Thyroid gland (tissue), 4 donors: ENCODE measurements around the gene CHST12. TPM values are rescaled to one million over a fixed set of nuclear protein-coding genes. Genes with fewer than 3 reads are reported as not detected.

Source experiments
- DNase-seq, 2 donors: peaks; one replicate each; pipeline ENCODE4 v3.0.0-alpha.2; 2019
- H3K27ac ChIP-seq, 3 donors: fragments of 200-600 bp; sonication (generic); 1 replicate in 2 of 3; 2 replicates in 1 of 3; pipeline ENCODE4 v1.5.1; 2016 to 2019; ENCODE audit warnings: mild to moderate bottlenecking in 1 of 3, moderate library complexity in 1 of 3
- H3K27me3 ChIP-seq: fragments of 200-600 bp; sonication (generic); one replicate; pipeline ENCODE4 v1.5.1; 2019
- H3K36me3 ChIP-seq, 2 donors: fragments of 200-600 bp; sonication (generic); one replicate each; pipeline ENCODE4 v1.5.1; 2016 to 2019
- H3K4me1 ChIP-seq, 2 donors: fragments of 200-600 bp; sonication (generic); one replicate each; pipeline ENCODE4 v1.5.1; 2017 to 2019
- H3K4me3 ChIP-seq, 3 donors: fragments of 200-600 bp; sonication (generic); replicated peaks in 1 of 3; 1 replicate in 2 of 3; 2 replicates in 1 of 3; pipeline ENCODE4 v1.5.1; 2016; ENCODE audit warnings: mild to moderate bottlenecking in 1 of 3
- H3K9me3 ChIP-seq: fragments of 200-600 bp; sonication (generic); one replicate; pipeline ENCODE4 v1.5.1; 2017
- POLR2A ChIP-seq, 2 donors: fragments of 450-650 bp; IDR thresholded peaks; one replicate each; pipeline ENCODE4 v1.6.1; 2017; ENCODE audit warnings: antibody characterized with exemption in 2 of 2, mild to moderate bottlenecking in 2 of 2, moderate library complexity in 1 of 2
- WGBS, 2 donors: methylation state at CpG; one replicate each; pipeline ENCODE4 v1.1.5; 2017; 5-methylcytosine and 5-hydroxymethylcytosine counted together
- intact Hi-C: fragments of 100-400 bp; cut with DNase I; formaldehyde crosslinking; loops from one replicate; pipeline ENCODE4 v1.15.1; 2023
- total RNA-seq, 4 donors: library from RNA; depleted of rRNA; stranded (reverse); fragments of >200 nt; gene quantifications; one replicate each; pipeline ENCODE4 v1.2.3, GENCODE V29; 2016
- TF ChIP-seq, protein P1 (sequence below), 6 experiments: fragments of 200-600 bp in 3 of 6; fragments of 450-650 bp in 3 of 6; sonication (generic) in 3 of 6; IDR thresholded peaks; one replicate each; pipeline ENCODE4 v1.5.1; 2016 to 2019; ENCODE audit warnings: antibody characterized with exemption in 6 of 6, mild to moderate bottlenecking in 2 of 6, inconsistent platforms in 1 of 6, moderate library complexity in 1 of 6

The CHST12 gene
- total RNA-seq, 4 donors from 2014 or later: 15.3 to 24.2 (median 19.2) TPM

DNA sequence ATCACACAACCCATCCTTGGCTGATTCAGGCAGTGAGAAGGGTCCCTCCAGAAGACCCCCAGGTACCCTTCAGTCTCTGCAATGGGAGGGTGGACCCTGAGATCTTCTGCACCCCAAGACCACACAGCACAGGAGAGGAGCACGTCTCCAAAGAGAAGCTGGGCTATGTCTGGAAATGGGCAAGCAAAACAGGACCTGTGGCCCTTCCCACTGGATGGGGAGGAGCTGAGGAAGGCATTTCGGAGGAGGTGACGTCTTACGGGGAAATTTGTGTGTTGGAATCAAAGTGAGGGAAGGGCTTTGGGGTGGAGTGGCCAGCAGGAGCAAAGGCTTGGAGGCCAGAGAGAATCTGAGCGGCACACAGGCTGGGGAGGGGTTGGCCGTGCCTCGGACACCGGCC lies 56.3 kb downstream of the CHST12 start:
- Histone ChIP-seq H3K36me3 (no peaks in the 10 kb centered on the region), H3K4me3 (no peak overlapping the region), H3K4me1 (no peaks in the 10 kb centered on the region), H3K27me3 (no peaks in the 10 kb centered on the region), H3K9me3 (no peaks in the 10 kb centered on the region), H3K27ac (no peak overlapping the region)
- intact Hi-C loops: no loop called here
- no peak for DNase-seq
- whole genome bisulfite sequencing, 2 donors: 83 to 94% methylated on average over 4 to 8 of the region's 8 CpGs
- TF ChIP-seq, protein P1, sequence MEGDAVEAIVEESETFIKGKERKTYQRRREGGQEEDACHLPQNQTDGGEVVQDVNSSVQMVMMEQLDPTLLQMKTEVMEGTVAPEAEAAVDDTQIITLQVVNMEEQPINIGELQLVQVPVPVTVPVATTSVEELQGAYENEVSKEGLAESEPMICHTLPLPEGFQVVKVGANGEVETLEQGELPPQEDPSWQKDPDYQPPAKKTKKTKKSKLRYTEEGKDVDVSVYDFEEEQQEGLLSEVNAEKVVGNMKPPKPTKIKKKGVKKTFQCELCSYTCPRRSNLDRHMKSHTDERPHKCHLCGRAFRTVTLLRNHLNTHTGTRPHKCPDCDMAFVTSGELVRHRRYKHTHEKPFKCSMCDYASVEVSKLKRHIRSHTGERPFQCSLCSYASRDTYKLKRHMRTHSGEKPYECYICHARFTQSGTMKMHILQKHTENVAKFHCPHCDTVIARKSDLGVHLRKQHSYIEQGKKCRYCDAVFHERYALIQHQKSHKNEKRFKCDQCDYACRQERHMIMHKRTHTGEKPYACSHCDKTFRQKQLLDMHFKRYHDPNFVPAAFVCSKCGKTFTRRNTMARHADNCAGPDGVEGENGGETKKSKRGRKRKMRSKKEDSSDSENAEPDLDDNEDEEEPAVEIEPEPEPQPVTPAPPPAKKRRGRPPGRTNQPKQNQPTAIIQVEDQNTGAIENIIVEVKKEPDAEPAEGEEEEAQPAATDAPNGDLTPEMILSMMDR (IDR thresholded peaks at IDR 0.05): no peak
- TF ChIP-seq POLR2A (IDR thresholded peaks at IDR 0.05): no peak

DNA sequence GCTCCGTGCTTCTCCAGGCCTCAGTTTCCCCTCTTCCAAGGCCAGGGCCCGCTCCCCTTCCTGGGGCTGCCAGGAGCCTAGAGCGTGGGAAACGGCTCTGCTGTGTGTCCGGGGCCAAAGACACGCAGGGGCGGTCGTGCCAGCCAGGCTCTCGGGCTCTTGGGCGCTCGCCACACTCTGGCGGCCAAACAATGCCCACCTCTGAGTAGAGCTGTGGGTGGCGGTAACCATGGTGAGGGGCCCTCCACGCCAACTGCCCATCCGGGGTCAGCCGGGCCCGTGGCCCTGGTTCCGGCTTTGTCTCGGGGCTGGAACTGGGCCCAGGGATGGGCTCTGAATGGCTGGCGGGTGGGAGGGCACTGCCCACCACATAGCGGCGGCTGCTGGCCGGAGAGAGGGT lies 56.8 kb downstream of the CHST12 start:
- Histone ChIP-seq H3K4me3 (no peak overlapping the region), H3K27ac (no peak overlapping the region), H3K27me3 (no peaks in the 10 kb centered on the region), H3K36me3 (no peaks in the 10 kb centered on the region), H3K9me3 (no peaks in the 10 kb centered on the region), H3K4me1 (no peaks in the 10 kb centered on the region)
- WGBS, 2 donors: 86 to 90% methylated on average over 10 to 21 of the region's 23 CpGs
- intact Hi-C loops: no loop called here
- TF ChIP-seq POLR2A (IDR thresholded peaks at IDR 0.05): no peak
- TF ChIP-seq, protein P1 (IDR thresholded peaks at IDR 0.05): no peak
- DNase-seq: no peak

DNA sequence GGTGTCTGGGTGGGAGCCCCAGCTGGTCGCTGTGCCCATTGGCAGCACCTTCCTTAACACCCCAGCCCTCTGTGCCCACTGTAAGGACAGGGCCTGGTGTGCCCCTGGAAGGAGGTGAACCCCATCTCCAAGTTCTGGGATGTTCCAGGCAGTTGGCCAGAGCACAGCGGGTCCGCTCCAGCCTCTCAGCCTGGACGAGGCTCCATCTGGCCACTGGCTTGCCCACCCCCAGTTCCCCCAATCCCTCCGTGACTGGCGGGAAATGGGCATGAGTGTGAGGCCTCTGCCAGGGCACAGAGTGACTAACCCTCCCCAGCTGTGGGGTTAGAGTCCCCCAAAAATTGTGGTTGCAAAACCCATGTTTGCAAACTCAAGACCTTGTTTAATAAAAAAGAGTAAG lies 57.2 kb downstream of the CHST12 start:
- intact Hi-C loops: no loop called here
- no peak for TF ChIP-seq POLR2A (IDR thresholded peaks at IDR 0.05)
- TF ChIP-seq, protein P1 (IDR thresholded peaks at IDR 0.05): no peak
- DNase-seq: no peak
- Histone ChIP-seq H3K9me3 (no peaks in the 10 kb centered on the region), H3K4me3 (no peak overlapping the region), H3K36me3 (no peaks in the 10 kb centered on the region), H3K27ac (no peak overlapping the region), H3K4me1 (no peaks in the 10 kb centered on the region), H3K27me3 (no peaks in the 10 kb centered on the region)
- 91 to 100% methylated on average over 3 to 6 of the region's 6 CpGs for WGBS, 2 donors

DNA sequence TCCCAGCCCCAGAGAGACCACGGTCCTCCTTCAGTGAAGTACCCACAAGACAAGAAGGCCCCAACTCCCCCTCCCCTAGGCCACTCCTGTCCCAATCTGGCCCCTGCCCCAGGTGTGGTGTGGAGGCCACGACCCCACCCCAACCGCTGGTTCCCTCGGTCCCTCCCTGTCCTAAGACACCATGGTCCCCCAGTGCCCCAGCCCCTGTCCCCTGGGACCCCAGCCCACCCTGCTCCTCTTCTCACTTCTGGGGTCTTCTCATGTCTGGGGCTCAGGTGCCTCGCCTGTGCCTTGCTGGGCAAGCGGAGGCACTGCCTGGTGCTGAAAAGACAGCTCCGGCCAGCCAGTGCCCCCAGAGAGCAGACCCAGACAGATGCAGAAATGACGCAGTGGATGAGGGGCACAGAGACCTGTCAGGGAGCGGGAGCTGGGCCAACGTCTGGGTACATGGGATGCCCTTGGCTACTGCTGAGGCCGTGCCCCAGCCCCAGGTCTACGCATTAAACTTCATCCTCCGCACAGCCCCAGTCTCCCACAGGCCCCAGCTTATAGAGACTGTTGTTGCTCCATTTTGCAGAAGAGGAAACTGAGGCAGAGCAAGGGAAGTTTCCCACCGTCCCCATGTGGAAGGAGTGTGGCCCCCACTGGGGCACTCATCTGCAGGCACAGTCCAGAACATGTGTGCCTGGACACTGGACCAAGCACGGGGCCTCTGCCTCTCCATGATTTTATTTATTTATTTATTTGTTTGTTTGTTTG lies 58.0 kb downstream of the CHST12 start:
- WGBS, 2 donors: 73 to 81% methylated on average over 11 to 15 of the region's 15 CpGs
- H3K4me3 ChIP-seq: no peak overlapping the region
- TF ChIP-seq, protein P1 (IDR thresholded peaks at IDR 0.05): no peak
- no peak for TF ChIP-seq POLR2A (IDR thresholded peaks at IDR 0.05)

DNA sequence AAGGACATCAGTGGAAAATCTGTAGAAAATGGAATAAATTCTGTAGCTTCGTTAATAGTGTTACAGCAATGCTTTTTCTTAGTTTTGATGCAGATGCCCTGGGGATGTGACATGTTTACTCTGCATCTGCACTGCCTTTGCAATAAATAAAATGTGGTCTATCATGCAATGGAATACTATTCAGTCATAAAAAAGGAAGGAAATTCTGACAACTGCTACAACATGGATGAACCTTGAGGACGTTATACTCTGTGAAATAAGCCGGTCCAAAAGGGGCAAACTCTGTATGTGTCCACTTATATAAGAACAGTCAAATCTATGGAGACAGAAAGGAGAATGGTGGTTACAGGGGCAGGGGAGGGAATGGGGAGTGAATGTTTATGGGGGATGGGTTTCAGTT lies 59.3 kb downstream of the CHST12 start:
- WGBS, 2 donors: 84 to 92% methylated on average over 3 of the region's 3 CpGs
- TF ChIP-seq, protein P1 (IDR thresholded peaks at IDR 0.05): no peak
- no peak for TF ChIP-seq POLR2A (IDR thresholded peaks at IDR 0.05)
- Histone ChIP-seq H3K4me1 (no peaks in the 10 kb centered on the region), H3K27me3 (no peaks in the 10 kb centered on the region), H3K4me3 (no peak overlapping the region), H3K36me3 (no peaks in the 10 kb centered on the region), H3K27ac (no peak overlapping the region), H3K9me3 (no peaks in the 10 kb centered on the region)
- intact Hi-C loops: no loop called here
- DNase-seq: no peak

More for the DNA sequence above, 58.0 kb downstream of the CHST12 start:
- no peak overlapping the region for H3K27ac ChIP-seq
- intact Hi-C loops: no loop called here
- H3K9me3 ChIP-seq: no peaks in the 10 kb centered on the region
- no peaks in the 10 kb centered on the region for H3K36me3 ChIP-seq
- DNase-seq: no peak
- no peaks in the 10 kb centered on the region for H3K4me1 ChIP-seq
- H3K27me3 ChIP-seq: no peaks in the 10 kb centered on the region
